GM12891 (cell line): Measurements from ENCODE around the gene FHL5.

Source experiments
- POLR2A ChIP-seq: IDR thresholded peaks from 2 replicates; pipeline ENCODE4 v1.6.1; 2011; ENCODE audit warnings: low read depth, low read length, control low read depth
- POLR2AphosphoS5 ChIP-seq: IDR thresholded peaks from 2 replicates; pipeline ENCODE4 v1.6.1; 2011; ENCODE audit warnings: low read depth, low read length, control low read depth

DNA sequence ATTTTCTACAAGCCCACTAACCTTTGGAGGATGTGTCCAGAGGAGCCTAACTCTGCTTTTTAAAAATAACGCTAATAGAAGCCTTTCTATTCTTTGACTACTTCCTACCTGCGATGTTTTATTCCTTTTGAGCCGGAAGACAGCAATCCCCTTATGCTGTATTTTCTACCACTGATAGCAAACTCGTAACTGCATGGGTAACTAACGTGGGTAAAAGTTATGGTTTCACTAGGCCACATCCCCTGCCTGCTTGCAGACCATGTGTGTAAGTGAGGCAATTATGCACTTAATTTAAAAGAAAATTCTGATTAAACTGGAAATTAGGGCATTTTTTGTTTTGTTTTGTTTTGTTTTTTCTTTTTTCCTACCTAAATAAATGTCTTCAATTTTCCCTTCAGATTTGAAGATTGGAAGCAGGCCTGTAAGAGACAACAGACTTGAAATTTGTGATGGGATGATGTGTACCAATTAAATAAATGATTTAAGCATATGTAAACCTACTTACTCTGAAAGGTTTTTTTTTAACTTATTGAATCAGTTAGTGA is 40.4 kb upstream of the FHL5 start:
- no peak for TF ChIP-seq POLR2A
- no peak for TF ChIP-seq POLR2AphosphoS5
